GM18502 (cell line): ENCODE data around the gene VWDE.
"Not testable (repeated sequence)": the region's sequence is repeated elsewhere in the genome, so short reads cannot be mapped to it uniquely, and the experiment has no call there.

Experiments
- ATAC-seq: cut with Tn5 transposase; IDR thresholded peaks from one replicate; pipeline ENCODE4 v1.9.1; 2021; ENCODE audit warnings: mild to moderate bottlenecking; ENCODE audit not compliant: unreplicated experiment, poor library complexity

Gene VWDE

GRCh38 chr7:12407652-12408051 is 4.0 kb upstream of the VWDE start:
- ATAC-seq, result not testable (repeated sequence)

DNA sequence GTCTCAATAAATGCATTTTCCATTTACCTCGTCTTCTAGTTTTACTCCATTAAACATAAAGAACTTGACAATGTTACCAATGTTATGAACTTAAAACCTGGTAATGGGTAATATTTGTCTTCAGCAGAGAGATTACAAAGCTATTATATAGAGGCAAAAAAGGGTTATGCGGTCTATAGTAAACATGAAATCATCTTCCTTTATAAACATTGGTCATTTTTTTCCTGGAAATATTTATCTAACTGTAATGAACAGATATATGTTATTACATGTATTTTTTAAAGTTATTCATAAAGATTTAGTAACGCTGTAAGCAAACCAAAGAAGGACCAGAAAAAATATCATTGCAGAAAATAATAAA is 1.3 kb downstream of the VWDE start:
- ATAC-seq, result no peak

GRCh38 chr7:12401538-12402364 is 1.9 kb downstream of the VWDE start:
- no peak for ATAC-seq

DNA sequence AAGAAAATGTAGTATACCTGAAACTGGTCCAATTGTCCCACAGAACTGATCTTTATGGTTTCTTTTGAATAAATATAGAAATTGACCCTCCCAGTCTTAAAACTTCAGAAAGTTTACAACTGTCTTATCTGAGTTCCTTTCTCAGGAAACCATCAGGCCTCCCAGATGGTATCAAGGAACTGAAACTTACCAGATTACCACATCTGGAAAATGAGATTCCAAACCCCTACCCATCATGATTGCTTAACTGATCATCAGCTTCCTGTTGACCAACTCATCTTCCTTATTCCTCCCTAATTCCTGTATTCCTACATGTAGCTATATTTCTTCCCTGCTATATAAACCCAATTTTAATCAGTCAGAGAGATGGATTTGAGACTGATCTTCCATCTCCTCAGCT is 5.5 kb downstream of the VWDE start:
- ATAC-seq, result no peak

DNA sequence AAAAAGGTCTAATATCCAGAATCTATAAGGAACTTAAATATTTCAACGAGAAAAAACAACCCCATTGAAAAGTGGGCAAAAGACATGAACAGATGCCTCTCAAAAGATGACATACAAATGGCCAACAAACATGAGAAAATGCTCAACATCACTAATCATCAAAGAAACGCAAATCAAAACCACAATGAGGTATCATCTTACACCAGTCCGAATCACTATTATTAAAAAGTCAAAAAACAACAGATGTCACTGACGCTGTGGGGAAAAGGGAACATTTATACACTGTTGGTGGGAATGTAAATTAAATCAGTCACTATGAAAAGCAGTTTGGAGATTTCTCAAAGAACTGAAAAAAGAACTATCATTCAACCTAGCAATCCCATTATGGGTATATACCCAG is 6.0 kb downstream of the VWDE start:
- no peak for ATAC-seq

- not testable (repeated sequence) for ATAC-seq
Observed at GRCh38 chr7:12396670-12397069, 7.0 kb downstream of the VWDE start.

GRCh38 chr7:12391922-12392615 is 11.6 kb downstream of the VWDE start:
- ATAC-seq, result no peak

DNA sequence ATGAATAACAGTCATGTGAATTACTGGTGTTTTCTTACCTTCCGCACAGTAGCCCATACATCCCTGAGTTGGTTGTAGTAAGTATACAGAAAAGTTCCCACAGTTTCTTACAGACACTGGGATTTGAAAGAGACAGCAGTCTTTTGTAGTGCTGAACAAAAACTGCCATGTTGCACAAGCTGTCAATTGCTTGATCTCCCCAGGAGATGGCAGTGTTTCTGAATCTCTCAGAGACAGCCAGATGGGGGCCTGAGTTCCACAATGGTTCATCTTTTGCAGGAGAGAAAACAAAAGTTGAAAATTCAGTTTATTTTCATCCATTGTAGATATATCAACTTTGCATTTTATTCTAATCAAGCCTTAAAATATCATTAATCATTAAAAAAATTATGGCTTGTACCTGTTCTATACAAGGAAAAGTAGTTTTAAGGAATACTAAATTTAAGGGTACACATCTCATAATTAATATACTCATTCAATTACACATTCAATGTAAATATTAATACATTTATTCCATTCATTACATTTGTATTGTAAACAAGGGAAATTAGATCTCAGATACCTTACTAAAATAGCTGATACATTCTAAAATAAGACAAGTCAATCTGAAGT is 14.5 kb downstream of the VWDE start:
- ATAC-seq, result peak; percentile 98

GRCh38 chr7:12386313-12386740 is 17.3 kb downstream of the VWDE start:
- ATAC-seq, result no peak

- ATAC-seq, result no peak
Observed at GRCh38 chr7:12385364-12385786, 18.3 kb downstream of the VWDE start.

DNA sequence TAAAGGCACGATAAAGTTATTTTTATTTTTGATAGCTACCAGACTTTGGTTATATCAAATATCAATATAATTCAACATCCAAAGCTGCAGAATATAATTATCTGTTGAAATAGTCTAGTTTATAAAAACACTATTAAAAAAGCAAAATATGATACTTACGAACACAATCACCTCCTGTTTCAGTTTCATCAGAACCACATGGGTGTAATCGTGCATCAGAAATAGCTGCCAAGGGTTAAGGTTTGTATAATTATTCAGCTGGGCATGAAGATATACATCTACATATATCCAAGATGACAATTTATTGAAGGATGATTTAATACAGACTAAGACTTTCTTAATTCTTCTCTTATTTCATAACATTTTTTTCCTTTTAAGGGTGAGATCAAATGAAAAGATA is 20.3 kb downstream of the VWDE start:
- ATAC-seq, result no peak

DNA sequence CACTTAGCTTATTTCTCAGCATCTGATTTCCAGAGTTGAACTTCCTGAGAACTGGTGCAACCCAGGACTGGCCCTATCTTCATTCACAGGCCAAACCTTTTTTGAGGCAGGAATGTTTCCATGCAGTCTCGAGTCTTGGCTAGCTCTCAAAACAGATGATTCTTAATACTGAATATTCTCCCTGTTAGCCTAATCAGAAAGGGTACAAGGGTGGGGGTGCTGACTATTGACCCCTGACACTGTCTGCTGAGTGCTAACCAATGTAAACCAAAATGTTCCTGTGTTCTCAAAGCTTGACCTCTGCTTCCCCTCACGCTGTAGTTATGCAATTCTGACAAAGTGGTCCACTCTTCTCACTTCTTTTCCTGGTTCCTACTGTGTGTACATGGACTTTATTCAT is 25.3 kb downstream of the VWDE start:
- ATAC-seq, result no peak

DNA sequence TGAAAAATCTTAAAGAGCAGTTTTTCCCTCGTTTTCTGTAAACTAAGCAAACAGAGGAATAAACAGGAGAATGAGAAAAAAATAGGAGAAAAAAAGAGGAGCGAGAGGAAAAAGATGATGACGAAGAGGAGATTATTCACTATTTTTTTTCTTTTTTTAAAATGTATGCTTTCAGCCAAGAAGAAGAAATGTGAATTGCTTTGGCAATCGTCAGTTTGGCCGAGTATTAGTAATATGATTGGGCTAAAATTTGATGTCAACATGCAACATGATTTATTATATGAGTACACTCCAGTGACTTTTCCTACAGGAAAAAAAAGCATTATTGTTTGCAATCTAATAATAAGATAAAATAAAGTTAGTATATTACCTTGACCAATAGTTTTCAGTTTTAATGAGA is 26.3 kb downstream of the VWDE start:
- ATAC-seq, result no peak

DNA sequence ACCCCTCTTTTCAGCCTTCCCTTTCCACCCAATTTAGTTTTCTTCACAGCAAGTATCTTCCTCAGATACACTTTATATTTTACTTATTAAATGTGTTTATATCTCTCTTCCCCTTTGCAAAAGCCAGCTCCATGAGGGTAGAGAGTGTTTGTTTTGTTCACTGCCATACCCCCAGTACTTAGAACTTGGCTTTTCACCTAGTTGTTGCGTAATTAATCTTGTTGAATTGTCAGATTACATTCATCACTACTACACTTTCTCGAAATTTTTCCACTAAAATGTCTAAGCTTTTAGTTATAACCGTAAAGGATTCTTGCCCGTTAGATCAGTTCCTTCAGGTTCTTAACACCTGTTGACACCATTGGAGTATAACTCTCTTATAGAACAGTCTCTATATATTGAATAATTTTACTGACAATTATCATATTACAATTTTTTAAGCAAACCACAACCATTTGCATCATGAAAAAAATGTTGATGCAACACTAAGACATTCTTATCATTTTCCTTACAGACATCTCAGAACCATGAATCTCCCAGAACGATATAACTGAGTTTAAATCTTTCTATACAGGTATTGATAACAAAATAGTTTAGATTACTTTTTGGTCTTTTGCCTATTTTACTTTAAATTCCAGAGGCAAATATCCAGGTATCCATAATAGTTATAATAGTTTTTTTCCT is 29.9 kb downstream of the VWDE start:
- no peak for ATAC-seq

- no peak for ATAC-seq
Observed at GRCh38 chr7:12370249-12370648, 33.4 kb downstream of the VWDE start.

DNA sequence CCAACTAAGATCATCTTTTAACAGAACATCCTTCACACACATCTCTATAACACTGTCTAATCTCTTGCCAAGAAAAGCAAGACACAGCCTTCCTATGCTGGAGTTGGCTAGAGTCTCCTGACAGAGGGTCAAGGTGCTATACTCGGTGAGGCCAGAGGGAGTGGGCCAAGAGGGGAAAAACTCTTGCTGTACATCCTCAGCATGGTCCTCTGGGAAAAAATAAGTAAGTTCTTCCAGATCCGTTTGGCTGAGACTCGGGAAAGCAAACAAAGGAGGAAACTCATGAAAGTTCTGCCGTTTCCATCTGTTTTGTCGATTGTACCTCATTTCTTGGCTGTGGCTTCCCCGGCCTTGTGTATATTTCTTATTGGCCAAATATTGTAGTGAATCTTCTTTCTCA is 33.9 kb downstream of the VWDE start:
- no peak for ATAC-seq

GRCh38 chr7:12369072-12369471 is 34.6 kb downstream of the VWDE start:
- no peak for ATAC-seq

DNA sequence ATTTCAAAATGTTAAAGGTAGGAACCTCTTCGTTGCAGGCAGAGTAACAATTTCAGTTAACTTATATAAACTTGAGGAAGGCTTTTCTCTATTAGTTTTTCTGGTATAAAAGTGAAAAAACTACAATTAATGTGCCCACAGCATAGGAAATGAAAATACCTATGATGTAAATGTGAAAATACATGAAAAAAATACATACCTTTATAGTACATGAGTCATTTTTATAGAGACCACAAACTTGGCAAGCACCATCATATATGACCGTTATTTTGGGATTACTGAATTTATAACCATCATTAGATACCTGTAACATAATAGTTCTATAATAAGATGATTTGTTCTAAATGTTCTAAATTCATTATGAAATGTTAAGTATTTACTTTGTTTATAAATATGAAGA is 42.7 kb downstream of the VWDE start:
- no peak for ATAC-seq

DNA sequence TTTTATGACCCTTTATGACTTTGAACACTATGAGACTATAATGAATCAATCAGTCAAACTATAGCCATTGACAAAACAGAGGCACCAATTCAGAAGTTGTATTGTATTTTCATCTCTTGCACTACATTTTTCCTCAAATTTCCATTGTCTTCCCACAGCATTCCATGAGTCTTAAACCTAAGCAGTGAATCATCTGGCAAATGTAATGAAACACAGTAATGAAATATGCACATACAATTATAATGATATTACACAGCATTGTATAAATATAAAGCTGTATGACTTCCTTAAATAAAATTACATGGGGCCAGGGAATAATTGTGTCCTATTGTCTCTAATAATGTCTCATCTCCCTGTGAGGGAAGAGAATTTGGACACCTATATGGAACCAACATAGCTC is 45.0 kb downstream of the VWDE start:
- no peak for ATAC-seq

- ATAC-seq, result peak; percentile 92
Observed at GRCh38 chr7:12357508-12357907, 46.2 kb downstream of the VWDE start.

- ATAC-seq, result no peak
Observed at GRCh38 chr7:12351843-12352242, 51.8 kb downstream of the VWDE start.
